Esophagus muscularis mucosa (tissue), 2 donors: ENCODE measurements around the gene SPHK1.

Source experiments
- POLR2A ChIP-seq: fragments of 450-650 bp; IDR thresholded peaks from one replicate; pipeline ENCODE4 v1.6.1; 2017; ENCODE audit warnings: antibody characterized with exemption, moderate library complexity, mild to moderate bottlenecking, low read depth
- POLR2AphosphoS5 ChIP-seq, 2 donors: sonication (generic); formaldehyde crosslinking; IDR thresholded peaks; one replicate each; pipeline ENCODE4 v1.6.1; 2017; ENCODE audit warnings: antibody characterized with exemption in 2 of 2

DNA sequence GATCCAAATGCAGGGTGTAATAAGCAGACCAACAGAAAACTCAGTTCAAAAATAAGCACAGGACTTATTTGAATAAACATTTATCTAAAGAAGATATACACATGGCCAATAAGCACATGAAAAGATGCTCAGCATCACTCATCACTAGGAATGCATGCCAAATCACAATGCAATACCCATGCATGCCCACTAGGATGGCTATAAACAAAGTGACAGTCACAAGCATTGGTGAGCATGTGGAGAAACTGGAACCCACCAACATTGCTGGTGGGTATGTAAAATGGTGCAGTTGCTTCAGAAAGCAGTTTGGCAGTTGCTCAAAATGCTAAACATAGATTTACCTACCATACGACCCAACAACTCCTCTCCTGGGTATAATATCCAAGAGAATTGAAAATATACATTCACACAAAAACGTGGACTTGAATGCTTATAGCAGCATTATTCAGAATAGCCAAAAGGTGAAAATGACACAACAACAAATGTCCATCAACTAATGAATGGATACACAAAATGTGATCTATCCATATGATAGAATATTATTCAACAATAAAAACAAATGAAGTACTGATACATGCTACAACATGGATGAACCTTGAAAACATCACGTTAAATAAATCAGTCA is 48.4 kb downstream of the SPHK1 start:
- TF ChIP-seq POLR2AphosphoS5 (IDR thresholded peaks at IDR 0.05): no peak
- TF ChIP-seq POLR2A: no peak
